Caco-2 (cell line): ENCODE measurements around the gene TBC1D2B. TPM values are rescaled to one million over a fixed set of nuclear protein-coding genes. Genes with fewer than 3 reads are reported as not detected.

Source experiments
- BruUV-seq: library from RNA; stranded (reverse); fragments of 400-500 nt; replicated peaks from 2 replicates; lab custom pipeline; 2021; lab: Mats Ljungman, UMichigan
- CTCF ChIA-PET: fragments of 300-600 bp; sonication (Branson Sonifier 250); formaldehyde crosslinking; loops from one replicate; lab custom pipeline; 2022; ENCODE audit warnings: antibody characterized with exemption; lab: Charles Lee
- POLR2A ChIA-PET: fragments of 300-600 bp; sonication (Branson Sonifier 250); formaldehyde crosslinking; loops from one replicate; lab custom pipeline; 2022; ENCODE audit warnings: antibody characterized with exemption; lab: Charles Lee
- DNase-seq, 2 experiments: peaks; one replicate each; pipeline versions ENCODE4 v3.0.0 to v3.0.0-alpha.2; 2020 to 2022
- H3K27me3 ChIP-seq: replicated peaks from 2 replicates; pipeline ENCODE4 v1.6.0; 2011; ENCODE audit warnings: low read length; ENCODE audit not compliant: control insufficient read depth, insufficient read depth
- H3K36me3 ChIP-seq: 2 replicates; pipeline ENCODE4 v1.5.1; 2011; ENCODE audit warnings: low read length; ENCODE audit not compliant: control insufficient read depth, insufficient read depth
- H3K4me1 ChIP-seq: fragments of 250-450 bp; sonication (Bioruptor Pico); 2 replicates; pipeline ENCODE4 v1.5.1; 2020; ENCODE audit warnings: mild to moderate bottlenecking
- H3K4me3 ChIP-seq: 2 replicates; pipeline ENCODE4 v1.5.1; 2011; ENCODE audit warnings: low read depth, mild to moderate bottlenecking, control low read depth, low read length
- H3K9me3 ChIP-seq: fragments of 250-450 bp; sonication (Bioruptor Pico); 2 replicates; pipeline ENCODE4 v1.5.1; 2020; ENCODE audit warnings: mild to moderate bottlenecking, moderate library complexity
- H3K27ac Mint-ChIP-seq: one replicate; pipeline ENCODE4 v1.8.0; 2022; ENCODE audit warnings: mixed read lengths; ENCODE audit not compliant: unreplicated experiment
- H3K27me3 Mint-ChIP-seq: one replicate; pipeline ENCODE4 v1.8.0; 2022; ENCODE audit warnings: mixed read lengths; ENCODE audit not compliant: insufficient read depth, unreplicated experiment
- H3K36me3 Mint-ChIP-seq: one replicate; pipeline ENCODE4 v1.8.0; 2022; ENCODE audit warnings: mild to moderate bottlenecking, mixed read lengths; ENCODE audit not compliant: insufficient read depth, unreplicated experiment
- H3K4me1 Mint-ChIP-seq: one replicate; pipeline ENCODE4 v1.8.0; 2022; ENCODE audit warnings: low read depth, mixed read lengths; ENCODE audit not compliant: unreplicated experiment
- H3K4me3 Mint-ChIP-seq: one replicate; pipeline ENCODE4 v1.8.0; 2022; ENCODE audit warnings: mild to moderate bottlenecking, moderate library complexity, mixed read lengths; ENCODE audit not compliant: unreplicated experiment
- H3K9me3 Mint-ChIP-seq: one replicate; pipeline ENCODE4 v1.8.0; 2022; ENCODE audit warnings: mixed read lengths; ENCODE audit not compliant: unreplicated experiment
- intact Hi-C: fragments of 100-400 bp; cut with micrococcal nuclease; formaldehyde crosslinking; loops from one replicate; pipeline ENCODE4 v1.10.0; 2022; ENCODE audit not compliant: unreplicated experiment
- total RNA-seq: library from RNA; stranded (reverse); gene quantifications from 2 replicates; pipeline ENCODE4 v1.2.3, GENCODE V29; 2022
- TF ChIP-seq, protein P1 (sequence below), 2 experiments: fragments of 200-600 bp in 1 of 2; IDR thresholded peaks; 1 replicate in 1 of 2; 2 replicates in 1 of 2; pipeline versions ENCODE4 v1.5.1 to v1.8.0; 2011 to 2022; ENCODE audit warnings: antibody characterized with exemption in 1 of 2, control low read depth in 1 of 2, inconsistent platforms in 1 of 2, low read depth in 1 of 2, low read length in 1 of 2, mild to moderate bottlenecking in 1 of 2, moderate library complexity in 1 of 2; ENCODE audit not compliant: insufficient read depth in 1 of 2, severe bottlenecking in 1 of 2, unreplicated experiment in 1 of 2

TBC1D2B gene
- total RNA-seq, 1 experiment from 2014 or later: 18.3 TPM

DNA sequence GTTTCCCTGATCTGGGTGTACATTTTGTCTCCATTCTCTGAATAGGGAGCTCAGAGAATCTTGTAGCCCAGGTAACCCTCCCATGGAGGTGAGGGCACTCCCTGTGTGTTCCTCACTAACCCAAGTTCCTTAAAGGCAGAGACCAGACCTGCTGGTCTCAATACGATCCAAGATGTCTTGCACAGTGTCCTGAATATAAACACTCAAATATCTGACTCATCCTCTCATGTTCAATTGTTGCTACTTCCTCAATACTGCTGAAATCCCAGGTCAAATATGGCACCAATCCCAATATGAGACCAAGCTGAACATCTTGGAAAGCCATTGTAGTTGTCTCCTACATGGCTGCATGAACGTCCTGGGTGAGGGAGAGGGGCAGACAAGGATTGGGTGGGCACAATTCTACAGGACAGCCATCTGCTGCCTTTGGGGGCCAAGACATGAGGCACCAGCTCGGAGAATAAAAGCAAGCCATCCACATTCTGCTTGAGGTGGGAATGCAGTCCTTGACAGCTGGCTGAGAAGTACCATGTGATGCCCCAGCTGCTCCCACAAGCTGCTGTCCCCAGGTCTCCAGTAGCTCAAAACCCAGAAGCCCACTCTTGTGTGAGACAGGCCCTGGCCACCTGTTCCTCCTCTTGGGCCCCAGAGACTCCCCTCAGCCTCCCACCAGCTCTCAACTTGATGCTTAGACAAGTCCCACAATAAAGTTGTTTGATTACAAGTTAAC, 18.2 kb downstream of the TBC1D2B start:
- H3K36me3 ChIP-seq: no peaks in the 10 kb centered on the region
- peaks cover 18% of the 10 kb centered on the region for H3K4me1 ChIP-seq
- DNase-seq: no peak
- H3K27me3 Mint-ChIP-seq: no peaks in the 10 kb centered on the region
- H3K27ac Mint-ChIP-seq: peak overlapping the region; percentile 40
- ChIA-PET CTCF (no interaction called here), POLR2A (no interaction called here)
- intact Hi-C loops: no loop called here
- H3K9me3 ChIP-seq: no peaks in the 10 kb centered on the region
- no peaks in the 10 kb centered on the region for H3K27me3 ChIP-seq
- peaks cover 18% of the 10 kb centered on the region for H3K4me1 Mint-ChIP-seq
- no peak overlapping the region for H3K4me3 Mint-ChIP-seq
- H3K9me3 Mint-ChIP-seq: no peaks in the 10 kb centered on the region
- TF ChIP-seq, protein P1, sequence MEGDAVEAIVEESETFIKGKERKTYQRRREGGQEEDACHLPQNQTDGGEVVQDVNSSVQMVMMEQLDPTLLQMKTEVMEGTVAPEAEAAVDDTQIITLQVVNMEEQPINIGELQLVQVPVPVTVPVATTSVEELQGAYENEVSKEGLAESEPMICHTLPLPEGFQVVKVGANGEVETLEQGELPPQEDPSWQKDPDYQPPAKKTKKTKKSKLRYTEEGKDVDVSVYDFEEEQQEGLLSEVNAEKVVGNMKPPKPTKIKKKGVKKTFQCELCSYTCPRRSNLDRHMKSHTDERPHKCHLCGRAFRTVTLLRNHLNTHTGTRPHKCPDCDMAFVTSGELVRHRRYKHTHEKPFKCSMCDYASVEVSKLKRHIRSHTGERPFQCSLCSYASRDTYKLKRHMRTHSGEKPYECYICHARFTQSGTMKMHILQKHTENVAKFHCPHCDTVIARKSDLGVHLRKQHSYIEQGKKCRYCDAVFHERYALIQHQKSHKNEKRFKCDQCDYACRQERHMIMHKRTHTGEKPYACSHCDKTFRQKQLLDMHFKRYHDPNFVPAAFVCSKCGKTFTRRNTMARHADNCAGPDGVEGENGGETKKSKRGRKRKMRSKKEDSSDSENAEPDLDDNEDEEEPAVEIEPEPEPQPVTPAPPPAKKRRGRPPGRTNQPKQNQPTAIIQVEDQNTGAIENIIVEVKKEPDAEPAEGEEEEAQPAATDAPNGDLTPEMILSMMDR (IDR thresholded peaks at IDR 0.05; ENCODE audit: insufficient read depth in 1 of 2, low read depth in 1 of 2, low read length in 1 of 2, severe bottlenecking in 1 of 2, unreplicated experiment in 1 of 2): no peak
- no TSS peak for BruUV-seq
- no peaks in the 10 kb centered on the region for H3K36me3 Mint-ChIP-seq
- H3K4me3 ChIP-seq: no peak overlapping the region

DNA sequence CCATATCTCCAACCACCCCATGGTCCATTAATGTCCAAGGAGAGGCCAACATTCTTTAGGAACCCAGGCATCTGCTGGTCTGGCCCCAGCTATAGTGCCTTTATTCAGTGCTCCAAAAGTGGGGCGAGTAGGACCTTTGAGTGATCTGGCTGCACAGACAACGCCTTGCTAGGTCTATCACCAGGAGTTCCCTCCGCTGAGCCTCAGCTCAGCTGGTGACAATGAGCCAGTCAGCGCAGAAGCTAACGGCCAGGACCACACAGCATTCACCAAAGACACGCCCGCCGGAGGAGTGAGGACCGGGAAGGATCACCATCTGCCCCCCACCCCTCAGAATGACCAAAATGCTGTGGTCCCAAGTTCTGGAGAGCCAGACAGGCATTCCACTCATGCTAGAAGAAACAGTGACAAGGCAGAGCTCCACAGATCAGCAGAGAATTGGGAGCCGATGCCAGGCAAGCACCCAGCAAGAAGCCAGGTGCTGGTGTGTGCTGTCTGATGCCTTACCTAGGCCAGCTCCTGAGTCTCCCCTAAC, 19.0 kb downstream of the TBC1D2B start:
- H3K36me3 Mint-ChIP-seq: no peaks in the 10 kb centered on the region
- no peak overlapping the region for H3K4me3 Mint-ChIP-seq
- no peak for DNase-seq
- Histone ChIP-seq H3K36me3 (no peaks in the 10 kb centered on the region), H3K27me3 (no peaks in the 10 kb centered on the region), H3K4me1 (peaks cover 18% of the 10 kb centered on the region), H3K4me3 (no peak overlapping the region), H3K9me3 (no peaks in the 10 kb centered on the region)
- H3K27me3 Mint-ChIP-seq: no peaks in the 10 kb centered on the region
- no peaks in the 10 kb centered on the region for H3K9me3 Mint-ChIP-seq
- ChIA-PET CTCF (no interaction called here), POLR2A (no interaction called here)
- TF ChIP-seq, protein P1 (IDR thresholded peaks at IDR 0.05; ENCODE audit: insufficient read depth in 1 of 2, low read depth in 1 of 2, low read length in 1 of 2, severe bottlenecking in 1 of 2, unreplicated experiment in 1 of 2): no peak
- intact Hi-C loops: no loop called here
- H3K27ac Mint-ChIP-seq: peak overlapping the region; percentile 40
- BruUV-seq: no TSS peak
- peaks cover 18% of the 10 kb centered on the region for H3K4me1 Mint-ChIP-seq

DNA sequence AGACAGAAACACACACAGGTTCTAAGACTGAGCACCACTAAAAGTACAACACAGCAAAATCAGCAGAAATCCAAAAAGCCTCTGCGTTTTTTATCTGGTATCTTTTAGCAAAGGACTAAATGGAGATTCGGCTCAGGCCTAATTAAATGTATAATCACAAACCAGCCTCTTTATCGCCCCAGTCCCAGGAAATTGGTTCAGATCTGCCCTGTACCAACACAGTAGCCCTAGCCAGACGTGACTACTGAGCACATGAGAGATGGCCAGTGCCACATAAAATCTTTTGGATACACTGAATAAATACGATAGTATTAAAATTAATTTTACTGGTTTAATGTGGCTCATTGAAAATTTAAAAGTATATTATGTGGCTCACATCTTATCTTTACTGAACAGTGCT, 19.7 kb downstream of the TBC1D2B start:
- H3K4me3 ChIP-seq: no peak overlapping the region
- ChIA-PET CTCF (no interaction called here), POLR2A (no interaction called here)
- H3K27me3 ChIP-seq: no peaks in the 10 kb centered on the region
- TF ChIP-seq, protein P1 (IDR thresholded peaks at IDR 0.05; ENCODE audit: insufficient read depth in 1 of 2, low read depth in 1 of 2, low read length in 1 of 2, severe bottlenecking in 1 of 2, unreplicated experiment in 1 of 2): no peak
- H3K4me1 Mint-ChIP-seq: peaks cover 18% of the 10 kb centered on the region
- no peaks in the 10 kb centered on the region for H3K9me3 Mint-ChIP-seq
- peaks cover 22% of the 10 kb centered on the region for H3K4me1 ChIP-seq
- no peak overlapping the region for H3K27ac Mint-ChIP-seq
- DNase-seq: no peak
- intact Hi-C loops: no loop called here
- H3K4me3 Mint-ChIP-seq: no peak overlapping the region
- no peaks in the 10 kb centered on the region for H3K27me3 Mint-ChIP-seq
- H3K36me3 ChIP-seq: no peaks in the 10 kb centered on the region
- no peaks in the 10 kb centered on the region for H3K9me3 ChIP-seq
- H3K36me3 Mint-ChIP-seq: no peaks in the 10 kb centered on the region
- no TSS peak for BruUV-seq
